HCT116 (cell line): ENCODE measurements around the gene PGGT1B. TPM values are rescaled to one million over a fixed set of nuclear protein-coding genes. Genes with fewer than 3 reads are reported as not detected.

Experiments
- ATAC-seq: fragments of 200-7000 bp; cut with Tn5 transposase; 2 replicates; pipeline ENCODE4 v1.9.1; 2020; ENCODE audit warnings: mild to moderate bottlenecking, moderate library complexity
- BruUV-seq: library from RNA; stranded (reverse); fragments of 400-500 nt; replicated peaks from 2 replicates; lab custom pipeline; 2021; lab: Mats Ljungman, UMichigan
- CTCF ChIA-PET: fragments of 300-600 bp; sonication (Branson Sonifier 250); formaldehyde crosslinking; loops from one replicate; lab custom pipeline; 2021; ENCODE audit warnings: antibody characterized with exemption; lab: Charles Lee
- POLR2A ChIA-PET: fragments of 300-600, 350-600 bp; sonication (Branson Sonifier 250); formaldehyde crosslinking; loops from one replicate; lab custom pipeline; 2021; ENCODE audit warnings: antibody characterized with exemption; lab: Charles Lee
- RAD21 ChIA-PET, 2 experiments: fragments of 300-600 bp; sonication (Branson Sonifier 250); formaldehyde crosslinking; loops; one replicate each; lab custom pipeline; 2023; ENCODE audit warnings: low total read pairs in 2 of 2; ENCODE audit not compliant: uncharacterized antibody in 2 of 2, unreplicated experiment in 2 of 2, low non-redundant PET in 1 of 2; lab: Charles Lee
- DNase-seq: peaks from one replicate; pipeline ENCODE4 v3.0.0-alpha.2; 2010; ENCODE audit warnings: low read depth, low spot score
- H2AFZ ChIP-seq: fragments of 200-600 bp; shearing (Covaris generic), sonication (generic); 2 replicates; pipeline ENCODE4 v1.6.1; 2017; ENCODE audit warnings: low read depth, mixed run types, mixed read lengths, antibody characterized with exemption, low read length; ENCODE audit not compliant: poor library complexity, severe bottlenecking
- H3K27ac ChIP-seq: 2 replicates; pipeline ENCODE4 v1.5.1; 2012; ENCODE audit warnings: low read depth, low read length
- H3K27me3 ChIP-seq: fragments of 200-600 bp; sonication (generic); 2 replicates; pipeline ENCODE4 v1.6.1; 2016; ENCODE audit warnings: mixed run types, low read length, mixed read lengths; ENCODE audit not compliant: insufficient read depth
- H3K36me3 ChIP-seq, 2 experiments: fragments of 200-500 bp in 1 of 2; fragments of 200-600 bp in 1 of 2; sonication (Bioruptor generic) in 1 of 2; sonication (generic) in 1 of 2; 2 replicates each; pipeline versions ENCODE4 v1.5.1 to v1.6.1; 2014 to 2016; ENCODE audit warnings: low read length in 2 of 2, inconsistent platforms in 1 of 2, mixed read lengths in 1 of 2, mixed run types in 1 of 2; ENCODE audit not compliant: insufficient read depth in 2 of 2, control insufficient read depth in 1 of 2
- H3K4me1 ChIP-seq, 2 experiments: fragments of 200-600 bp in 1 of 2; sonication (generic) in 1 of 2; 2 replicates each; pipeline versions ENCODE4 v1.5.1 to v1.6.1; 2012 to 2017; ENCODE audit warnings: low read length in 2 of 2, inconsistent platforms in 1 of 2, mild to moderate bottlenecking in 1 of 2, mixed read lengths in 1 of 2, mixed run types in 1 of 2, moderate library complexity in 1 of 2; ENCODE audit not compliant: insufficient read depth in 2 of 2, control insufficient read depth in 1 of 2
- H3K4me2 ChIP-seq: fragments of 200-600 bp; sonication (generic); 2 replicates; pipeline ENCODE4 v1.6.1; 2017; ENCODE audit warnings: mixed run types, low read length, mixed read lengths
- H3K4me3 ChIP-seq, 2 experiments: fragments of 200-600 bp in 1 of 2; sonication (generic) in 1 of 2; replicated peaks in 1 of 2; 2 replicates each; pipeline ENCODE4 v1.5.1; 2011 to 2016; ENCODE audit warnings: low read length in 2 of 2, control low read depth in 1 of 2, low read depth in 1 of 2, mild to moderate bottlenecking in 1 of 2, mixed read lengths in 1 of 2, mixed run types in 1 of 2
- H3K79me2 ChIP-seq: fragments of 200-600 bp; sonication (generic); 2 replicates; pipeline ENCODE4 v1.6.1; 2017; ENCODE audit warnings: mild to moderate bottlenecking, mixed run types, low read length, moderate library complexity, mixed read lengths; ENCODE audit not compliant: insufficient read depth
- H3K9ac ChIP-seq: fragments of 200-600 bp; sonication (generic); 2 replicates; pipeline ENCODE4 v1.6.1; 2016; ENCODE audit warnings: low read length, mixed read lengths
- H3K9me2 ChIP-seq: fragments of 200-600 bp; sonication (generic), shearing (Covaris generic); 2 replicates; pipeline ENCODE4 v1.6.1; 2017; ENCODE audit warnings: mixed run types, mild to moderate bottlenecking, moderate library complexity; ENCODE audit not compliant: insufficient read depth
- H3K9me3 ChIP-seq, 2 experiments: fragments of 200-500 bp in 1 of 2; fragments of 200-600 bp in 1 of 2; sonication (Bioruptor generic) in 1 of 2; sonication (generic) in 1 of 2; 2 replicates each; pipeline ENCODE4 v1.6.1; 2014 to 2017; ENCODE audit warnings: low read length in 2 of 2, mixed read lengths in 2 of 2, inconsistent platforms in 1 of 2, low read depth in 1 of 2, mild to moderate bottlenecking in 1 of 2, mixed run types in 1 of 2, moderate library complexity in 1 of 2; ENCODE audit not compliant: control insufficient read depth in 1 of 2, insufficient read depth in 1 of 2
- H4K20me1 ChIP-seq: fragments of 200-600 bp; sonication (generic), shearing (Covaris generic); 2 replicates; pipeline ENCODE4 v1.6.1; 2017; ENCODE audit warnings: mixed run types, mild to moderate bottlenecking, moderate library complexity; ENCODE audit not compliant: insufficient read depth
- EGR1 ChIP-seq: IDR thresholded peaks from 2 replicates; pipeline ENCODE4 v1.6.1; 2012; ENCODE audit warnings: low read depth
- ELF1 ChIP-seq: IDR thresholded peaks from 2 replicates; pipeline ENCODE4 v1.6.1; 2012; ENCODE audit warnings: low read depth, borderline replicate concordance
- JUND ChIP-seq: IDR thresholded peaks from 2 replicates; pipeline ENCODE4 v1.6.1; 2012
- POLR2AphosphoS5 ChIP-seq: IDR thresholded peaks from 2 replicates; pipeline ENCODE4 v1.6.1; 2011; ENCODE audit warnings: mild to moderate bottlenecking, low read depth, low read length, moderate library complexity
- RAD21 ChIP-seq: IDR thresholded peaks from 2 replicates; pipeline ENCODE4 v1.6.1; 2012; ENCODE audit warnings: low read depth, mild to moderate bottlenecking
- SIN3A ChIP-seq: IDR thresholded peaks from 2 replicates; pipeline ENCODE4 v1.6.1; 2012; ENCODE audit warnings: low read depth
- SRF ChIP-seq: IDR thresholded peaks from 2 replicates; pipeline ENCODE4 v1.6.1; 2012; ENCODE audit warnings: low read depth
- TCF7L2 ChIP-seq: IDR thresholded peaks from 2 replicates; pipeline ENCODE4 v1.7.0; 2011; ENCODE audit warnings: borderline replicate concordance, inconsistent platforms; ENCODE audit not compliant: insufficient read depth, insufficient read length; ENCODE audit errors: extremely low read depth
- YY1 ChIP-seq: IDR thresholded peaks from 2 replicates; pipeline ENCODE4 v1.6.1; 2011; ENCODE audit warnings: low read length, low read depth, moderate library complexity, mild to moderate bottlenecking; ENCODE audit not compliant: insufficient replicate concordance; ENCODE audit errors: extremely low read depth
- ZFX ChIP-seq: fragments of 450-650 bp; IDR thresholded peaks from 2 replicates; pipeline ENCODE4 v1.6.1; 2017
- intact Hi-C: fragments of 100-400 bp; cut with micrococcal nuclease; formaldehyde crosslinking; loops from 2 replicates; pipeline ENCODE4 v1.10.0; 2022
- total RNA-seq: library from RNA; stranded (reverse); gene quantifications from one replicate; pipeline ENCODE4 v1.2.1, GENCODE V29; 2021; ENCODE audit not compliant: unreplicated experiment
- TF ChIP-seq, protein P1 (sequence below), 3 experiments: fragments of 200-600 bp in 1 of 3; sonication (generic) in 1 of 3; IDR thresholded peaks in 2 of 3; conservative IDR thresholded peaks in 1 of 3; 2 replicates each; pipeline ENCODE4 v1.5.1; 2012 to 2017; ENCODE audit warnings: low read depth in 2 of 3, low read length in 2 of 3, antibody characterized with exemption in 1 of 3, borderline replicate concordance in 1 of 3, control low read depth in 1 of 3, mild to moderate bottlenecking in 1 of 3, mixed read lengths in 1 of 3, mixed run types in 1 of 3, moderate library complexity in 1 of 3; ENCODE audit not compliant: insufficient read depth in 1 of 3
- TF ChIP-seq, protein P2 (sequence below): IDR thresholded peaks from 2 replicates; pipeline ENCODE4 v1.6.1; 2011; ENCODE audit warnings: mild to moderate bottlenecking, low read length, moderate library complexity; ENCODE audit not compliant: insufficient replicate concordance; ENCODE audit errors: extremely low read depth

The PGGT1B gene
- total RNA-seq, 1 experiment from 2014 or later: 45.8 TPM

DNA sequence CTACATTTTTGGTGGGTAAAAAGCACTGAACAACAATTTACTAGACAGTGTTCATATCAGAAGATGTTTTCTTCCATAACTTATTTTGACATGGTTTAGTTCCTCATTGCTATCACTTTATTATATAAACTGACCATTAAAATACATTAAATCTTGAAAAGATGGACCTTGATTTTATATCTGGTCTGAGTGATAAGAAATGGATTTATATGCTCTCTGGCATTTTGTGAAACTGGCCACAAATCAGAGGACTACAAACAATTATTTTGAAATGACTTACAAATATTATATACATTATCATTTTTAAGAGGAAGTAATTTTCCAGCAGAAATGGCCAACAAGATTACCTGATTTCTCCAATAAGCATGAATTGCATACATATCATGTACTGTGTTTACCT, 69.4 kb downstream of the PGGT1B start:
- ChIA-PET CTCF (no interaction called here), RAD21 (no interaction called here), POLR2A (no interaction called here)
- Histone ChIP-seq H3K9me3 (no peaks in the 10 kb centered on the region), H3K9me2 (no peaks in the 10 kb centered on the region), H3K4me3 (no peak overlapping the region), H3K36me3 (no peaks in the 10 kb centered on the region), H3K27me3 (no peaks in the 10 kb centered on the region), H3K4me2 (no peak overlapping the region), H4K20me1 (no peaks in the 10 kb centered on the region), H3K9ac (no peak overlapping the region), H3K79me2 (no peaks in the 10 kb centered on the region), H3K27ac (no peak overlapping the region), H3K4me1 (no peaks in the 10 kb centered on the region), H2AFZ (no peak overlapping the region)
- intact Hi-C loops: no loop called here
- no TSS peak for BruUV-seq
- no peak for ATAC-seq
- DNase-seq: no peak
- TF ChIP-seq EGR1 (no peak), YY1 (no peak), RAD21 (no peak), SIN3A (no peak), POLR2AphosphoS5 (no peak), JUND (no peak), SRF (no peak), ZFX (no peak), TCF7L2 (no peak), ELF1 (no peak)
- TF ChIP-seq, protein P1, sequence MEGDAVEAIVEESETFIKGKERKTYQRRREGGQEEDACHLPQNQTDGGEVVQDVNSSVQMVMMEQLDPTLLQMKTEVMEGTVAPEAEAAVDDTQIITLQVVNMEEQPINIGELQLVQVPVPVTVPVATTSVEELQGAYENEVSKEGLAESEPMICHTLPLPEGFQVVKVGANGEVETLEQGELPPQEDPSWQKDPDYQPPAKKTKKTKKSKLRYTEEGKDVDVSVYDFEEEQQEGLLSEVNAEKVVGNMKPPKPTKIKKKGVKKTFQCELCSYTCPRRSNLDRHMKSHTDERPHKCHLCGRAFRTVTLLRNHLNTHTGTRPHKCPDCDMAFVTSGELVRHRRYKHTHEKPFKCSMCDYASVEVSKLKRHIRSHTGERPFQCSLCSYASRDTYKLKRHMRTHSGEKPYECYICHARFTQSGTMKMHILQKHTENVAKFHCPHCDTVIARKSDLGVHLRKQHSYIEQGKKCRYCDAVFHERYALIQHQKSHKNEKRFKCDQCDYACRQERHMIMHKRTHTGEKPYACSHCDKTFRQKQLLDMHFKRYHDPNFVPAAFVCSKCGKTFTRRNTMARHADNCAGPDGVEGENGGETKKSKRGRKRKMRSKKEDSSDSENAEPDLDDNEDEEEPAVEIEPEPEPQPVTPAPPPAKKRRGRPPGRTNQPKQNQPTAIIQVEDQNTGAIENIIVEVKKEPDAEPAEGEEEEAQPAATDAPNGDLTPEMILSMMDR (IDR thresholded peaks at IDR 0.05 in 2 of 3, conservative IDR thresholded peaks at IDR 0.05 in 1 of 3; ENCODE audit: borderline replicate concordance in 1 of 3, insufficient read depth in 1 of 3, low read depth in 2 of 3, low read length in 2 of 3): no peak
- TF ChIP-seq, protein P2, sequence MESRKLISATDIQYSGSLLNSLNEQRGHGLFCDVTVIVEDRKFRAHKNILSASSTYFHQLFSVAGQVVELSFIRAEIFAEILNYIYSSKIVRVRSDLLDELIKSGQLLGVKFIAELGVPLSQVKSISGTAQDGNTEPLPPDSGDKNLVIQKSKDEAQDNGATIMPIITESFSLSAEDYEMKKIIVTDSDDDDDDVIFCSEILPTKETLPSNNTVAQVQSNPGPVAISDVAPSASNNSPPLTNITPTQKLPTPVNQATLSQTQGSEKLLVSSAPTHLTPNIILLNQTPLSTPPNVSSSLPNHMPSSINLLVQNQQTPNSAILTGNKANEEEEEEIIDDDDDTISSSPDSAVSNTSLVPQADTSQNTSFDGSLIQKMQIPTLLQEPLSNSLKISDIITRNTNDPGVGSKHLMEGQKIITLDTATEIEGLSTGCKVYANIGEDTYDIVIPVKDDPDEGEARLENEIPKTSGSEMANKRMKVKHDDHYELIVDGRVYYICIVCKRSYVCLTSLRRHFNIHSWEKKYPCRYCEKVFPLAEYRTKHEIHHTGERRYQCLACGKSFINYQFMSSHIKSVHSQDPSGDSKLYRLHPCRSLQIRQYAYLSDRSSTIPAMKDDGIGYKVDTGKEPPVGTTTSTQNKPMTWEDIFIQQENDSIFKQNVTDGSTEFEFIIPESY: no peak
- TF ChIP-seq, all 23 proteins: peak for 0
